ENCODE measurements around the gene POMC.

Gene POMC

GRCh38 chr2:25194576-25195122 lies 26.3 kb upstream of the POMC start:
- H3K27ac ChIP-seq, result no peak overlapping the region
- TF ChIP-seq CTCF (IDR thresholded peaks at IDR 0.05) (no peak), ZFX (IDR thresholded peaks at IDR 0.05; ENCODE audit: borderline replicate concordance) (no peak)

GRCh38 chr2:25190536-25190935 lies 22.2 kb upstream of the POMC start:
- no peak overlapping the region for H3K27ac ChIP-seq
- TF ChIP-seq CTCF (IDR thresholded peaks at IDR 0.05) (no peak), ZFX (IDR thresholded peaks at IDR 0.05; ENCODE audit: borderline replicate concordance) (no peak)

- TF ChIP-seq CTCF (IDR thresholded peaks at IDR 0.05) (no peak), ZFX (IDR thresholded peaks at IDR 0.05; ENCODE audit: borderline replicate concordance) (no peak)
Observed at GRCh38 chr2:25188405-25188804, 20.0 kb upstream of the POMC start.

GRCh38 chr2:25187729-25188350 lies 19.5 kb upstream of the POMC start:
- TF ChIP-seq ZFX (IDR thresholded peaks at IDR 0.05; ENCODE audit: borderline replicate concordance), result no peak
- no peak for TF ChIP-seq CTCF (IDR thresholded peaks at IDR 0.05)

More at GRCh38 chr2:25188405-25188804, 20.0 kb upstream of the POMC start:
- H3K27ac ChIP-seq, result no peak overlapping the region

GRCh38 chr2:25184254-25184653 lies 15.9 kb upstream of the POMC start:
- TF ChIP-seq ZFX (IDR thresholded peaks at IDR 0.05; ENCODE audit: borderline replicate concordance) (no peak), CTCF (IDR thresholded peaks at IDR 0.05) (no peak)
- no peak overlapping the region for H3K27ac ChIP-seq

More at GRCh38 chr2:25187729-25188350, 19.5 kb upstream of the POMC start:
- H3K27ac ChIP-seq, result no peak overlapping the region

- TF ChIP-seq ZFX (IDR thresholded peaks at IDR 0.05; ENCODE audit: borderline replicate concordance) (no peak), CTCF (IDR thresholded peaks at IDR 0.05) (no peak)
- no peak overlapping the region for H3K27ac ChIP-seq
Observed at GRCh38 chr2:25178976-25179375, 10.6 kb upstream of the POMC start.

GRCh38 chr2:25177211-25177611 lies 8.8 kb upstream of the POMC start:
- TF ChIP-seq ZFX (IDR thresholded peaks at IDR 0.05; ENCODE audit: borderline replicate concordance) (no peak), CTCF (IDR thresholded peaks at IDR 0.05) (no peak)
- no peak overlapping the region for H3K27ac ChIP-seq

All from 22Rv1 (cell line).